ENCODE results near the gene HLA-DRA. TPM values are rescaled to one million over a fixed set of nuclear protein-coding genes. Genes with fewer than 3 reads are reported as not detected.
A peak's percentile ranks its signal among the peaks of the same experiment; 100 is the strongest.

Gene HLA-DRA
- total RNA-seq, 4 donors from 2014 or later: 53.0 to 162 (median 106) TPM

DNA sequence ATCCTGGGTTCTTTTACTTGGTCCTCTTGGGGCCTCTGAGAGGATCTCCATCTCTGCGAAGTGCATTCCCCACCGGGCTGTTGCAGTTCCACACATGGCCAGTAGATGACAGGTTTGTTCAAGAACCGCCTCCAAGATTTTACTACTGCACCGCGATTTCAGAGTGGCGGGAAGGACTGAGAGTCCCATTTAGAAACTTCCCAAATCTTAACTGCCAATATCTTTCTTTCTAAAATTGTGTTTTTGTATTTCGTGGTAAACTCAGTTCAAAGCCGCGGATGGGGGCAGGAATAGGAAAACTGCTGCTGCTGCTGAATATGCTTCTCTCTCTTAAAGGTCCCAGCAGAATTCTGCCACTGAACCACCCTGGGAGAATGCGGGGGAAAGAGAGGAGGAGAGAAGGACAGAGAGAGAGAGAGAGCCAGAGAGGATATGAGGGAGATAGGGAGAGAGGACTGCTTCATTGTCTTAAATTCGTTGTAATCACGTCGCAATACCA lies 24.1 kb upstream of the HLA-DRA start:
- intact Hi-C loops (cut with DNase I): no loop called here
- no peak overlapping the region for H3K27ac ChIP-seq
- no peaks in the 10 kb centered on the region for H3K4me1 ChIP-seq
- H3K27me3 ChIP-seq: no peaks in the 10 kb centered on the region
- H3K36me3 ChIP-seq: no peaks in the 10 kb centered on the region
- WGBS, 2 donors: 8 to 10% methylated on average over 13 of the region's 13 CpGs
- H3K9me3 ChIP-seq: no peaks in the 10 kb centered on the region
- no peak overlapping the region for H3K4me3 ChIP-seq (replicated peaks in 1 of 3)
- TF ChIP-seq POLR2A (IDR thresholded peaks at IDR 0.05) (no peak), CTCF (IDR thresholded peaks at IDR 0.05) (peak; percentile 88 to 99 (median 96))
- DNase-seq: peak; percentile 71 to 79

GRCh38 chr6:32416036-32416435 lies 23.7 kb upstream of the HLA-DRA start:
- 69 to 90% methylated on average over 3 of the region's 3 CpGs for WGBS, 2 donors
- intact Hi-C loops (cut with DNase I): no loop called here
- Histone ChIP-seq H3K9me3 (no peaks in the 10 kb centered on the region), H3K4me3 (replicated peaks in 1 of 3) (no peak overlapping the region), H3K36me3 (no peaks in the 10 kb centered on the region), H3K27ac (no peak overlapping the region), H3K27me3 (no peaks in the 10 kb centered on the region), H3K4me1 (no peaks in the 10 kb centered on the region)
- TF ChIP-seq CTCF (IDR thresholded peaks at IDR 0.05) (no peak), POLR2A (IDR thresholded peaks at IDR 0.05) (no peak)
- DNase-seq: no peak

DNA sequence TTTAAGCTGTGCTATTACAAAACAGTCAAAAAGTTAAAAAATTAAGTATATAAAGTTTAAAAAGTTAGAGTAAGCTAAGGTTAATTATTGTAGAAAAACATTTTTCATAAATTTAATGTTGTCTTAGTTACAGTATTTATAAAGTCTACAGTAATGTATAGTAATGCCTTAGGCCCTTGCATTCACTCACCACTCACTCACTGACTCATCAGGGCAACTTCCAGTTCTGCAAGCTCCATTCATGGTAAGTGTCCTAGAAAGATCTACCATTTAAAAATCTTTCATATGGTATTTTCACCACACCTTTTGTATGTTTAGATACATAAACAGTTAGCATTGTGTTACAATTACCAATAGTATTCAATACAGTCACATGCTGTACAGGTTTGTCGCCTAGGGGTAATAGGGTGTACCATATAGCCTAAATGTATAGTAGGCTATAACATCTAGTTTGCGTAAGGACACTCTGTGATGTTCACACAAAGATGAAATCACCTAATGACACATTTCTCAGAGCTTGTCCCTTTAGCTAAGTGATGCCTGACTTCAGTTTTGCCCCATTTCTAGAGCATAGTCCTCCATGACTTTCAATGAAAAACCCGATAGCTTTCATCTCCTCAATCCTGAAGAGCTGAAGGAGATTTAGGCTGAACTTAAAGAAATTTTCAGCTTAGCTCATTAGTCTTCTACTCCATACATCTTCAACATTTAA lies 14.9 kb upstream of the HLA-DRA start:
- Histone ChIP-seq H3K4me3 (replicated peaks in 1 of 3) (no peak overlapping the region), H3K27me3 (no peaks in the 10 kb centered on the region), H3K4me1 (no peaks in the 10 kb centered on the region), H3K36me3 (no peaks in the 10 kb centered on the region), H3K27ac (no peak overlapping the region), H3K9me3 (no peaks in the 10 kb centered on the region)
- DNase-seq: no peak
- TF ChIP-seq POLR2A (IDR thresholded peaks at IDR 0.05) (no peak), CTCF (IDR thresholded peaks at IDR 0.05) (no peak)
- 95 to 96% methylated on average over 3 of the region's 3 CpGs for WGBS, 2 donors
- intact Hi-C loops (cut with DNase I): no loop called here

- DNase-seq: no peak
- Histone ChIP-seq H3K9me3 (no peaks in the 10 kb centered on the region), H3K4me1 (no peaks in the 10 kb centered on the region), H3K36me3 (no peaks in the 10 kb centered on the region), H3K27ac (no peak overlapping the region), H3K27me3 (no peaks in the 10 kb centered on the region), H3K4me3 (replicated peaks in 1 of 3) (no peak overlapping the region)
- intact Hi-C loops (cut with DNase I): no loop called here
- 80% methylated on average over 4 of the region's 4 CpGs for WGBS, 2 donors
- no peak for TF ChIP-seq POLR2A (IDR thresholded peaks at IDR 0.05)
- TF ChIP-seq CTCF (IDR thresholded peaks at IDR 0.05): no peak
These were observed 13.3 kb upstream of the HLA-DRA start for GRCh38 chr6:32426338-32426737.

DNA sequence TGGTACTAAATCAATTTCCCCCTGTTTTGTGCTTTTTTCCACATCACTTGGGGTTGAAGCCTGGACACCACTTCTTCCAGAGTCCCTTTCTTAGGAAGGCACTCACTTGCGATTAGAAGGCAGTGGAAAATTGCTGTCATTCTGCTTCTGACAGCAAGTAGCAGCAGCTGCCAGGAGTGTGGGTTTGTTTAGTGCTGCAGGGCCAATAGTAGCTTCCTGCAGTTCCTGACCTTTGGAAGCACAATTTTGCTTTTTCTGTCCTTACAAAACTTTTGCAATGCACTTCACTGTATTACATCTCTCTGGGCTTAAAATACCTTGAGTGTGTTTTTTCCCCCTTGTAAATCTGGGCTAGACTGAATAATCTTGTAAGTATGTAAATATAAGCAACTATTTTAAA lies 12.5 kb upstream of the HLA-DRA start:
- TF ChIP-seq CTCF (IDR thresholded peaks at IDR 0.05) (no peak), POLR2A (IDR thresholded peaks at IDR 0.05) (no peak)
- no peaks in the 10 kb centered on the region for H3K4me1 ChIP-seq
- no peak overlapping the region for H3K27ac ChIP-seq
- DNase-seq: no peak
- no peak overlapping the region for H3K4me3 ChIP-seq (replicated peaks in 1 of 3)
- H3K27me3 ChIP-seq: no peaks in the 10 kb centered on the region
- intact Hi-C loops (cut with DNase I): no loop called here
- no peaks in the 10 kb centered on the region for H3K9me3 ChIP-seq
- no peaks in the 10 kb centered on the region for H3K36me3 ChIP-seq
- WGBS, 2 donors: 35 to 55% methylated on average over 1 of the region's 1 CpG

Measured in thyroid gland (tissue), 4 donors.